SK-MEL-5 (cell line): ENCODE measurements around the gene CYP2C19. TPM values are rescaled to one million over a fixed set of nuclear protein-coding genes. Genes with fewer than 3 reads are reported as not detected.
"Not testable (repeated sequence)": the region's sequence is repeated elsewhere in the genome, so short reads cannot be mapped to it uniquely, and the experiment has no call there.

Experiments
- DNase-seq: peaks from one replicate; pipeline ENCODE4 v3.0.0-alpha.2; 2016; ENCODE audit warnings: low read depth, low spot score
- in situ Hi-C: cut with HindIII; loops from 2 replicates; pipeline ENCODE4 v1.10.0; 2016; ENCODE audit warnings: low sequenced_read_pairs, high pct_unique_total_duplicates, low pct_unique_long_range_greater_than_20kb
- total RNA-seq: library from RNA; depleted of rRNA; stranded (reverse); fragments of >200 nt; shearing (Covaris generic); gene quantifications from 2 replicates; pipeline ENCODE4 v1.2.3, GENCODE V29; 2014; rRNA removed

Gene CYP2C19
- total RNA-seq, 1 experiment from 2014 or later: not detected

DNA sequence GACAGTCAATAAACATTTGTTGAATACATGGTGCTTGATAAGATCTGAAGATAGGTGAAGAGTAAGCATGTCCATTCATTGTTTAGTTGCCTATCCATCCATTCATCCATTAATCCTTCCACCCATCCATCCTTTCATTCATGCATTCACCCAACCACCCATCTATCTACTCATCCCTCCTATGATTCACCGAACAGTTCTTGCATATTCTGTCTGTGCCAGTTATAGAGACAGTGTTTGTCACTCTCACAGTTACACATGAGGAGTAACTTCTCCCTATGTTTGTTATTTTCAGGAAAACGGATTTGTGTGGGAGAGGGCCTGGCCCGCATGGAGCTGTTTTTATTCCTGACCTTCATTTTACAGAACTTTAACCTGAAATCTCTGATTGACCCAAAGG is 90.0 kb downstream of the CYP2C19 start:
- DNase-seq: no peak
- in situ Hi-C loops: no loop called here

DNA sequence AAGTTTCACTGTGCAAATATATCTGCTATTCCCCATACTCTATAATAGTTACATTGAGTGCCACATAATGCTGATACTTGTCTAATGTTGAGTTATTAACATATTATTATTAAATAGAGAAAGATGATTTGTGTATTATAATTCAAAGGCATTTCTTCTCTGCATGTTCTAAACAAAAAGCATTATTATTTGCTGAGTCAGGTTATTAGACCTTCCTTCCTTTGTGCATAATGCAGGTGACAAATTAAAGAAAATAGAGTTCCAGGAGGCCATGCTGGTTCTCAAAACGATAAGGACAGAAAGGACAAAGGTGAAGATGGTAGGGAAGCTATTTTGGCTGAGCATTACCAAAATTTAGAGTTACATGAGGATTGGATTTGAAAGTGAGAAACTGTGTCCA is 90.6 kb downstream of the CYP2C19 start:
- in situ Hi-C loops: no loop called here
- DNase-seq: no peak

DNA sequence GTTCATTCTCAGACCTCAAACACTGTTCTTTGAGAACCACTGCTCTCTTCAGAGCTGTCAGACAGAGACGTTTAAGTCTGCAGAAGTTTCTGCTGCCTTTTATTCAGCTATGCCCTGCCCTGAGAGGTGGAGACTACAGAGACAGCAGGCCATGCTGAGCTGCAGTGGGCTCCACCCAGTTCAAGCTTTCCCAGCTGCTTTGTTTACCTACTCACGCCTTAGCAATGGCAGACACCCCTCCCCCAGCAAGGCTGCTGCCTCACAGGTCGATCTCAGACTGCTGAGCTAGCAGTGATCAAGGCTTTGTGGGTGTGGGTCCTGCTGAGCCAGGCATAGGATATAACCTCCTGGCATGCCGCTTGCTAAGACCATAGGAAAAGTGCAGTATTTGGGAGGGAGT is 95.5 kb downstream of the CYP2C19 start:
- in situ Hi-C loops: no loop called here
- DNase-seq: no peak

DNA sequence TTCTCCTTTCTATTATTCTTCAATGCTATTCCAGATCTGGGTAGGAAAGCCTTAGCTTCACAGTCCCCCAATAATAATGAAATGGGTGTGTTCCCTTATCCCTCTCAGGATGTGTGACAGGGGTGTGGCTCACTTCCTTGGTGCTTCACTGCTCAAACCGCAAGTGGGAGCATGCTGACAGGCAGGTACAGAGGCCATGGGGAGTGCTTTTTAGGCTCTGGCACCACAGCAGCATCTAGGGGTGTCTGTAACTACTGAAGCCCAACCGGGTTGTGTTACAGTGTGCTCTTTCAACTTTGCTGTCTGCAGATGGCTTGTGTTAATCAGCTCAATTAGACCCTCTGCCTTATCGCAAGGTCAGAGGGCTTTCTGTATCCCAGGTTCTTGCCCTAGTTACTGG is 96.6 kb downstream of the CYP2C19 start:
- DNase-seq: no peak
- in situ Hi-C loops: no loop called here

DNA sequence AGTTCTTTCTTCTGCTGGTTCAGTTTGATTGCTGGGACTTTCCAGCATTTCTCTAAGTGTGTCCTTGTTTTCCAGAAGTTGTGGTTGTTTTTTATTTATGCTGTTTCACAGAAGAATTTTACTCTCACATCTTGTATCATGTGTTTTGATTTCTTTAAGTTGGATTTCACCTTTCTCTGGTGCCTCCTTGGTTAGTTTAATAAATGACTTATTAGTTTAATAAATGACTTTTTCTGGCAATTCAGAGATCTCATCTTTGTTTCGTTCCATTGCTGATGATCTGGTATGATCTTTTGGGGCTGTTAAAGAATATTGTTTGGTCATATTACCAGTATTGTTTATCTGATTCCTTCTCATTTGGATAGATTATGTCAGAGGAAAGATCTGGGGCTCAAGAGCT is 116.2 kb downstream of the CYP2C19 start:
- no peak for DNase-seq
- in situ Hi-C loops: no loop called here

DNA sequence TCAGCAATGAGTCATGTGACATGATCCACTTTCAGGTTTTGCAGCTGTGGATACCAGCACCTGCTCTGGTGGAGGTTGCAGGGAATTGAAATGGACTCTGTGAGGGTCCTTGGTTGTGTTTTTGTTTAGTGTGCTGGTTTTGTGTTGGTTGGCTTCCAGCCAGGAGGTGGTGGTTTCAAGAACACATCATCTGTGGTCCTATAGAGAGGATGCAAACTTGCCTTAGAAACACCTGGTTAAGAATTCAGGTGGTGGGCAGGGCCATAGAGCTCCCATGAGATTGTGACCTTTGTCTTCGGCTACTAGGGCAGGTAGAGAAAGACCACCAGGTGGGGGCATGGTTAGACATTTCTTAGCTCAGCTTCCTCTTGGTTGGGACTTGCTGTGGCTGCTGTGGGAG is 116.7 kb downstream of the CYP2C19 start:
- DNase-seq: no peak
- in situ Hi-C loops: no loop called here

DNA sequence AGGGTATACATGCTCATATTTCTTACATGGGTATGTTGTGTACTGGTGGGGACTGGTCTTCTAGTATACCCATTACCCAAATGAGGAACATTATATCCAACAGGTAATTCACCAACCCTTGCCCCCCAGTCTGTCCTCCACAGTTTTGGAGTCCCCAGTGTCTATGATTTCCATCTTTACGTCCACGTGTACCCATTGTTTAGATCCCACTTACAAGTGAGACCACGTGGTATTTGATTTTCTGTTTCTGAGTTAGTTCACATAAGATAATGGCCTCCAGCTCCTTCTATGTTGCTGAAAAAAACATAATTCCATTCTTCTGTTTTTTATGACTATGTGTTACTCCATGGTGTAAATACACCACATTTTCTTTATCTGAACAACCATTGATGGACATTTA is 126.6 kb downstream of the CYP2C19 start:
- in situ Hi-C loops: no loop called here

DNA sequence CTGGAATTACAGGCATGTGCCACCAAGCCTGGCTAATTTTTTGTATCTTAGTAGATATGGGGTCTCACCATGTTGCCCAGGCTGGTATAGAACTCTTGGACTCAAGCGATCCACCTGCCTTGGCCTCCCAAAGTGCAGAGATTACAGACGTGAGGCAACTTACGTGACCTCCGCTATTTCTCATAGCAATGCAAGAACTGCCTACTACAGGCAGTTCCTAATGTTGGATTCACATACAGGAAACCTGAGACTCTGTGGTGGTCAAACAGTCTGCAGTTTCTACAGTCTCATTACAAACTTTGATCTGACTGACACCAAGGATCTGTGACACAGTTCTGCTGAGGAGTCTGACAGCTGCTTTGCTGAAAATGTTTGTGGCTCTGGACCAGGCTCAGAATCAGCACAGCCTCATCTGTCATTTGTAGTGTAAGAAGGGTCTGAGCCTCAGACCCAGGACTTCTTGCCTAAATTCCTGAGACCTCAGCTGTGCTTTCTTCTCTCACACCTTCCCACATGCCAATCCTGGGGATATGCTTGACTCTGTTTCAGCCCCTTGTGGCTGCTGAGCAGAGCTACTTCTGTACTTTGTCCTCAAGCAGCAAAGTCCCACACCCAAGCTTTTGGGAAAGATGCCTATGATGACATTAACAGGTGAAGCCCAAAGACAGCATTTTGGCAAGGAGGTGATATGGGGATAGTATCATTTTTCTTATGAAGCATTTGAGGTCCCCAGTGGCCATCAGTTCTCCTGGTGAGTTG is 128.0 kb downstream of the CYP2C19 start:
- in situ Hi-C loops: no loop called here
- no peak for DNase-seq

More for the DNA sequence above, 126.6 kb downstream of the CYP2C19 start:
- DNase-seq: no peak

DNA sequence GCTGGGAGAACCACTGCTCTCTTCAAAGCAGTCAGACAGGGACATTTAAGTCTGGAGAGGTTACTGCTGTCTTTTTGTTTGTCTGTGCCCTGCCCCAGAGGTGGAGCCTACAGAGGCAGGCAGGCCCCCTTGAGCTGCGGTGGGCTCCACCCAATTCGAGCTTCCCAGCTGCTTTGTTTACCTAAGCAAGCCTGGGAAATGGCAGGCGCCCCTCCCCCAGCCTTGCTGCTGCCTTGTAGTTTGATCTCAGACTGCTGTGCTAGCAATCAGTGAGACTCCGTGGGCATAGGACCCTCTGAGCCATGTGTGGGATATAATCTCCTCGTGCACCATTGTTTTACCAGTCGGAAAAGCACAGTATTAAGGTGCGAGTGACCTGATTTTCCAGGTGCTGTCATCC is 135.9 kb downstream of the CYP2C19 start:
- DNase-seq, in situ Hi-C loops: not testable (repeated sequence)

DNA sequence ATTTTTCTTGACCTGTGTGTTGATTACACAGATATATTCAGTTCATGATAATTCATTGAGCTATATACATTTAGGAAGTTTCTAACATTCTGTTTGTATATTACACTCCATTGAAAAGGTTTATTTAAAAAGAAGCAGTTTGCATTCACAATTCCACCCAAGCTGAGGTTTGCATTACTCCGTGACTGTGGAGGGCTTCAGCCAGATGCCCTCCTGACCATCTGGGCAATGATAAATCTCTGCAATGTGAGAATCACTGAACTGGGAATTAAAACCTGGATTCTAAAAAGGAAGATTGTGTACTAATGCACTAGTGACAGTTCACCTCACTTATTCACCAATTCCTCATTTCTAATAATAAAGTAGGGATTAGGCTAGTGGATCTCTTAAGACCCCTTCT is 139.6 kb downstream of the CYP2C19 start:
- in situ Hi-C loops: no loop called here
- no peak for DNase-seq

DNA sequence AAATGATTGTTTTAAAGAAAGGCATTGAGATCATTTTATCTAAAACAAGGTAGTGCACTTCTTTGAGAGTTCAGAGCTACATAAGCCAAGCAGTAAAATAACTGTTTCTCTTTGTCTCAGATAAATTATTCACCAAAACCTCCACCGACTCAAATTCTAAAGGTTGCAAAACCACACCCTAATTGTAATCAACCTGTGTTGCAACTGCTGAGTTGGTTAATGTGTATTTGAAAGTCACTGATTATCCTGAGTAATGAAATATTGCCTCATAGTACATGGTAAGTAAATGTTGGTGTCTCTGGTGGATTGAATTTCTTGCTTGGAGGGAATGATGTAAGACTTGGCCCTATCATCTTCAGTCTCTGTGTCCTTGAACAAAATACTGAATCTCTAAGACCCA is 140.1 kb downstream of the CYP2C19 start:
- in situ Hi-C loops: no loop called here
- DNase-seq: no peak

Other genes with a start within 250 kb of the CYP2C19 start
- gene HELLS, start 216.9 kb upstream of the CYP2C19 start, total RNA-seq: 24.3 and 29.1 TPM in 2 replicates
- gene CYP2C18, start 79.0 kb upstream of the CYP2C19 start, total RNA-seq: not detected in 2 replicates
- not detected in 2 replicates for gene CYP2C9, start 176.0 kb downstream of the CYP2C19 start, total RNA-seq